Measurements from ENCODE around the gene MARCHF10.

MARCHF10 gene

DNA sequence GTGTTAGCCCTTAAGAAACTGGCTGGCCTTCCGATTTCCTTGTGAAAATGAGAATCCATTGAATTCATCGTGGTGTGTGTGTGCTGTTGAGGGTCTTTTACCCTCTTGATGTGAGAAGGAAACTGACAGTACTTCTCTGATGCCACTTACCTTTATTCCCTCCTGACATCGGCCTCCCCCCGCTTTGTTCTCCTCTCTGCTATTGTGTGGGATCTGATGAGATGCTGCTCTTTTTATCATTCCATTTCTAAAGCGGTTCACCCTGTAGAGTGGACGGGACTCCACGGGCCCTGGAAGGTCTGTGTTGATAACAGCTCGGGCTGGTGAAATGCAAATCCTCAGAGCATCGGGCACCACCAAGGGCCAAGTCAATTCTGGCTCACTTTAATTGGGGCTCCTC is 69.8 kb downstream of the MARCHF10 start:
- no peak for DNase-seq (ENCODE audit: low read depth)
- no peak overlapping the region for H3K4me3 ChIP-seq (ENCODE audit: control insufficient read depth, low read depth, low read length)
- TF ChIP-seq, protein P1, sequence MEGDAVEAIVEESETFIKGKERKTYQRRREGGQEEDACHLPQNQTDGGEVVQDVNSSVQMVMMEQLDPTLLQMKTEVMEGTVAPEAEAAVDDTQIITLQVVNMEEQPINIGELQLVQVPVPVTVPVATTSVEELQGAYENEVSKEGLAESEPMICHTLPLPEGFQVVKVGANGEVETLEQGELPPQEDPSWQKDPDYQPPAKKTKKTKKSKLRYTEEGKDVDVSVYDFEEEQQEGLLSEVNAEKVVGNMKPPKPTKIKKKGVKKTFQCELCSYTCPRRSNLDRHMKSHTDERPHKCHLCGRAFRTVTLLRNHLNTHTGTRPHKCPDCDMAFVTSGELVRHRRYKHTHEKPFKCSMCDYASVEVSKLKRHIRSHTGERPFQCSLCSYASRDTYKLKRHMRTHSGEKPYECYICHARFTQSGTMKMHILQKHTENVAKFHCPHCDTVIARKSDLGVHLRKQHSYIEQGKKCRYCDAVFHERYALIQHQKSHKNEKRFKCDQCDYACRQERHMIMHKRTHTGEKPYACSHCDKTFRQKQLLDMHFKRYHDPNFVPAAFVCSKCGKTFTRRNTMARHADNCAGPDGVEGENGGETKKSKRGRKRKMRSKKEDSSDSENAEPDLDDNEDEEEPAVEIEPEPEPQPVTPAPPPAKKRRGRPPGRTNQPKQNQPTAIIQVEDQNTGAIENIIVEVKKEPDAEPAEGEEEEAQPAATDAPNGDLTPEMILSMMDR (IDR thresholded peaks at IDR 0.05; ENCODE audit: control insufficient read depth, insufficient read depth, low read depth, low read length, missing control alignments), result no peak

DNA sequence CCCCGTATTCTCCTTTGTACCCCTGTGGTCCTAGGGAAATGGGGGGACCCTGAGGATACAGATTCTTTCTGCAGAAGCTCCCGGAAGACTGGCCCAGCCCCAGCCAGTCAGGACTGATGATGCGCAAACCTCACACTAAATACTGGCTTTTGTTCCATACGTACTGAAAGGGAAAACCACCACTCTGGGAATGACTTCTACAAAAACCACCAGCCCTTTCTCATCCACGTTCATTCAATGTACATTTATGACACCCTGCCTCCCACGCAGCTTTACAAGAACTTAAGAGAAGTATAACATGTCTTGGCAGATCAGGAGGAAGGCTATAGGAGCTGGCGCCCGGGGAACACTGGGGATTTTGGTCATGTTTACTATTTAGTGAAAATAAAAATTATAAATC is 70.6 kb downstream of the MARCHF10 start:
- no peak for DNase-seq (ENCODE audit: low read depth)
- TF ChIP-seq, protein P1 (IDR thresholded peaks at IDR 0.05; ENCODE audit: control insufficient read depth, insufficient read depth, low read depth, low read length, missing control alignments), result no peak
- no peak overlapping the region for H3K4me3 ChIP-seq (ENCODE audit: control insufficient read depth, low read depth, low read length)

DNA sequence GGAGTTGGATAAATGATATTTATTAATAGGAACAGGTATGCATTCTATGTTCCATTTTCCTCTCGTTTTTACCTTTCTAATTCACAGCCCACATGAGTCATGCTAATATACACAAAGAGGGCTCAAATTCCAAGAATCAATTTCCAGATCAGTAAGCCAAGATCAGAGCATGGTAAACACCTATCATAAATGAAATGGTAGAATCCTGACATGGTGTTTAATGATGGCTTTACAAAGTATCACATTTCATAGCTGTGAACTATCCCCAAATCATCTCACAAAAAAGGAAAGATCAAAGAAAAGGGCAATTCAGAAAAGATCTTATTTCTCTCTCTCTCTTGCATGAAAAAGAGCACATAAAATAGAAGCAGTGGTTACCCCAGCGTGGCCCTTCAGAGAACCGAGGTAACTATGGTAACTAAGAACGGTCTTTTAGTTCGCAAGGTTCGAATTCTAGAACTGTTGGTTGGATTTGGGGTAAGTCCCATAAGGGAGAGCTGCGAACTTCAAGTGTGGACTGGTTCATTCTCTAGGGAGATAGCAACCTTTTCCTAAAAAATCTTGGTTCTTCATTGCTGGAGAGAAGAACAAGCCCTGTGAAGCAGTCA is 73.0 kb downstream of the MARCHF10 start:
- TF ChIP-seq, protein P1 (IDR thresholded peaks at IDR 0.05; ENCODE audit: control insufficient read depth, insufficient read depth, low read depth, low read length, missing control alignments), result no peak
- no peak for DNase-seq (ENCODE audit: low read depth)
- H3K4me3 ChIP-seq (ENCODE audit: control insufficient read depth, low read depth, low read length), result no peak overlapping the region

DNA sequence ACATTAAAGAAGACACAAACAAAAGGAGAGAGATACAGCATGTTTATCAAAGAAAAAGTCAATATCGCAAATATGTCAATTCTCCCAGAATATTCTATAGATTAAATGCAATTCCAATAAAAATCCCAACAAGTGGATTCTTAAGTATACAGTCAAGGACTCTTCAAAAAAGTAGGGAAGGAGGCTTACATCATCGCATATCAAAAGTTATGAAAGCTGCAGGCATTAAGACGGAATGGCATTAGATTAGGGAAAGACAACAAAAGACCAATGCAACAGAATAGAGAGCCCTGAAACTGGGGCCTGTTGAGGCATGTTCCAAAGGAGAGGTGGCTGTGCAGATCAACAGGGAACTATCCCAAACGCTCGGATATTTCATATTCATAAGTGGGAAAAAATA is 76.0 kb downstream of the MARCHF10 start:
- TF ChIP-seq, protein P1 (IDR thresholded peaks at IDR 0.05; ENCODE audit: control insufficient read depth, insufficient read depth, low read depth, low read length, missing control alignments), result no peak
- no peak for DNase-seq (ENCODE audit: low read depth)
- H3K4me3 ChIP-seq (ENCODE audit: control insufficient read depth, low read depth, low read length), result no peak overlapping the region

DNA sequence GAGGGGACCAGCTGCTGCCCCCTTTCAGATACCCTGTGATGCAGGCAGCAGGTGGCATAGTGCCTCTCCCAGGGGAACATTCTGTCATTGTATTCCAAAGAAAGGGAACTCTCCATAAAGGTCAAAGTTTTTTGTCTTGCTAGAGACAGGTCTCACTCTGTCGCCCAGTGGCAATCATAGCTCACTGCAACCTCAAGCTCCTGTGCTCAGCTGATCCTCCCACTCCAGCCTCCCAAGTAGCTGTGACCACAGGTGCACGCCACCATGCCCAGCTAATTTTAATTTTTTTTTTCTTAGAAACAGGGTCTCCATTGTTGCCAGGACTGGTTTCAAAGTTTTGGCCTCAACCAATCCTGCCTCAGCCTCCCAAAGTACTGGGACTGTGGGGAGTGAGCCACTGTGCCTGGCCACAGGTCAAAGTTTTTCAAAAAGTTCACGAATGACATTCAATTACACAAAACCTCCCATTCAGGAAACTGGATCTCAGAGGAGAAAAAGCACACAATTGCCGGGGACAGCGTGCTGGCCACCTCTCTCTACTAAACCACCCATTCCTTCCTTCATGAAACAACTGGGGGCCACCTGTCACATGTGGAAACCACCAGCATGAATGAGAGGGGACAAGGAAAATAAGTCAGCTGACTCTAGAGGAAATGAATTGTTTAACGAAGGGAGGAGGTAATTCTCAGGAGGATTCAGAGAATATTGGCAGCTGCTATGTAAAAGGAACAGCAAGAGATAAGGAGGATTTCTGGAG is 80.0 kb downstream of the MARCHF10 start:
- TF ChIP-seq, protein P1 (IDR thresholded peaks at IDR 0.05; ENCODE audit: control insufficient read depth, insufficient read depth, low read depth, low read length, missing control alignments), result no peak
- DNase-seq (ENCODE audit: low read depth), result no peak
- no peak overlapping the region for H3K4me3 ChIP-seq (ENCODE audit: control insufficient read depth, low read depth, low read length)

DNA sequence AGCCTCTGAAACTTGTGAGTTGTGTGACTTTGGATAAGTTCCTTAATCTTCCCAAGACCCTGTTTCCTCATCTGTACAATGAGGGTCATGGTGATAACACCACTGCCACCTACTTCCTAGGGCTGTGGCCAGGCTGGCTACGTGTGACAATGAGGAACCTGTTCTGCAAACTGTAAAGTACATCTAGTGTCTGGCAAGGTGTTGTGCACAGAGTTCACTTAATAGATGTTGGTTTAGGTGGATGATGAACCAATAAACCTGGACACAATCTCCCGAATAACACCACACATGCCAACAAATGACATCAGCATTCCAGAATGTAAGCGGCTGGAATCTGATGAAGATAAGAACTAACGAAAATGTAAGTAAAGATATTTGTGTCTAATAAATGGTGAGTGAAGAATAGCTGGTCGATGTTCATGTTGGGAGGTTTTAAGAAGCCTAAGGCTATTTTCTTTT is 82.3 kb downstream of the MARCHF10 start:
- DNase-seq (ENCODE audit: low read depth), result no peak
- no peak overlapping the region for H3K4me3 ChIP-seq (ENCODE audit: control insufficient read depth, low read depth, low read length)
- TF ChIP-seq, protein P1 (IDR thresholded peaks at IDR 0.05; ENCODE audit: control insufficient read depth, insufficient read depth, low read depth, low read length, missing control alignments), result no peak
